ENCODE measurements around the gene METAP1D.

The METAP1D gene

DNA sequence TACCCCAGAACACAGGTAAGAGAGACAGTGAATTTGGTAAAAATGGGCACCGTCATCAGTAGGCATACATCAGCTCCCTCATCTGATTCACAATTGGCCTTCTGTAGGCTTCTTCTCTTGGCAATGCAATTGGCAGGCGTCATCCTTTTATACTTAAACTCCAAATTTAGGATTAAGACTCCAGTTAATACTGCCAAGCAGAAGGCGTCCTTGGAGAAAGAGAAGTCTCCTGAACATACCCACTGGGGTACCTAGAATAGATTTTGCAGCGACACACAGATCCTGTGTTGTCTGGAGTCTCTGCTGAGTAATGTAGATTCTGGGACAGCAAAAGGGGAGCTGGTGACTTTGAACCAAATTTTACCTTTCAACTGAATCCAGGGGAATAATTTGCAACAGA is 592 bp upstream of the METAP1D start:
- Histone ChIP-seq H3K4me3 (ENCODE audit: low read depth, low read length) (peak overlapping the region; percentile 89), H3K4me1 (ENCODE audit: control insufficient read depth, insufficient read depth, low read length) (no peaks in the 10 kb centered on the region), H3K9ac (ENCODE audit: low read depth, low read length) (no peak overlapping the region), H3K9me3 (ENCODE audit: control insufficient read depth, insufficient read depth, low read length) (no peaks in the 10 kb centered on the region), H3K36me3 (ENCODE audit: control insufficient read depth, insufficient read depth, low read length) (no peaks in the 10 kb centered on the region), H3K27me3 (ENCODE audit: control insufficient read depth, insufficient read depth, low read length) (peaks cover 17% of the 10 kb centered on the region)

DNA sequence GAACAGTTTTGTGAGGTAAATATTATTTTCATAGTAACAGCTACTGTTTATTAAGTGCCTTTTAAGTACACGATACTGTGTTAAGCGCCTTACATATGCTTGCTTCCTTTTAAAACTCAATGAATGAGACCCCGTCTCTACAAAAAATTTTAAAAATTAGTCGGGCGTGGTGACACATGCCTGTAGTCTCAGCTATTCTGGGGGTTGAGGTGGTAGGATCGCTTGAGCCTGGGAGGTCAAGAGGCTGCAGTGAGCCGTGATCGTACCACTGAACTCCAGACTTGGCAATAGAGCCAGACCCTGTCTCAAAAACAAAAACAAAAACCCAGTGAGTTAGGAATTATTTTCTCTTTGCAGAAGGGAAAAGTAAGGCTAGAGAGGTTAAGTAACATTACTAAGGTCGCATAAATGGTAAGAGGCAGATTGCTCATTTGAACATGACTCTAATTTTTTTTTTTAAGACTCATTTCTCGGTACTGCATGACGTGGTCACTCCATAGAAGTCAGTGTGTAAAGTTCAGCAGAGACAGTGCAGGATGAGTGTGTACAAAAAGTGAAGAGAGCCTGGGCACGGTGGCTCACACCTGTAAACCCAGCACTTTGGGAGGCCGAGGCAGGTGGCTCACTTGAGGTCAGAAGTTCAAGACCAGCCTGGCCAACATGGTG is 1.1 kb downstream of the METAP1D start:
- H3K4me1 ChIP-seq (ENCODE audit: control insufficient read depth, insufficient read depth, low read length) = no peaks in the 10 kb centered on the region
- peaks cover 17% of the 10 kb centered on the region for H3K27me3 ChIP-seq (ENCODE audit: control insufficient read depth, insufficient read depth, low read length)
- H3K36me3 ChIP-seq (ENCODE audit: control insufficient read depth, insufficient read depth, low read length) = no peaks in the 10 kb centered on the region
- H3K9me3 ChIP-seq (ENCODE audit: control insufficient read depth, insufficient read depth, low read length) = no peaks in the 10 kb centered on the region
- peak overlapping the region; percentile 89 for H3K4me3 ChIP-seq (ENCODE audit: low read depth, low read length)
- peak overlapping the region; percentile 87 for H3K9ac ChIP-seq (ENCODE audit: low read depth, low read length)

- Histone ChIP-seq H3K36me3 (ENCODE audit: control insufficient read depth, insufficient read depth, low read length) (no peaks in the 10 kb centered on the region), H3K4me3 (ENCODE audit: low read depth, low read length) (no peak overlapping the region), H3K9me3 (ENCODE audit: control insufficient read depth, insufficient read depth, low read length) (no peaks in the 10 kb centered on the region), H3K4me1 (ENCODE audit: control insufficient read depth, insufficient read depth, low read length) (peaks cover under 1% of the 10 kb centered on the region), H3K9ac (ENCODE audit: low read depth, low read length) (no peak overlapping the region), H3K27me3 (ENCODE audit: control insufficient read depth, insufficient read depth, low read length) (no peaks in the 10 kb centered on the region)
Observed at GRCh38 chr2:172007372-172007771, 7.6 kb downstream of the METAP1D start.

DNA sequence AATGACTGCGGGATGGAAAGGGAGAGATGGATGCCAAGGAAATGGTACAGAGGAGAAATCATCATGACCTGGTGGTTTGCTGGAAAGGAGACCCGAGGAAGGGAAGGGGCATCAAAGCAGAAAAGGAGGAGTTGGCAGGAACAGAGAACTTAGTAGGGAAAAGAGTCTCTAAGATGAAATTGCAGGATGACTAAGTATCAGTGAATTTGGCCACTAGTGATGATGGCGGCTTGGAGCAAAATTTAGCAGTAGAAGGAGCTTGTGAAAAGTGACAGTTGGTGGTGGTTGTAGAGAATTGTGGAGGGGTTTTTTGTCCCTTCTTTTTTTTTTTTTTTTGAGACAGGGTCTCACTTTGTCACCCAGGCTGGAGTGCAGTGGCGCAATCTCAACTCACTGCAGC is 10.1 kb downstream of the METAP1D start:
- H3K9me3 ChIP-seq (ENCODE audit: control insufficient read depth, insufficient read depth, low read length) = no peaks in the 10 kb centered on the region
- peaks cover 10% of the 10 kb centered on the region for H3K4me1 ChIP-seq (ENCODE audit: control insufficient read depth, insufficient read depth, low read length)
- no peak overlapping the region for H3K9ac ChIP-seq (ENCODE audit: low read depth, low read length)
- H3K4me3 ChIP-seq (ENCODE audit: low read depth, low read length) = no peak overlapping the region
- no peaks in the 10 kb centered on the region for H3K27me3 ChIP-seq (ENCODE audit: control insufficient read depth, insufficient read depth, low read length)
- H3K36me3 ChIP-seq (ENCODE audit: control insufficient read depth, insufficient read depth, low read length) = no peaks in the 10 kb centered on the region

- Histone ChIP-seq H3K9me3 (ENCODE audit: control insufficient read depth, insufficient read depth, low read length) (no peaks in the 10 kb centered on the region), H3K36me3 (ENCODE audit: control insufficient read depth, insufficient read depth, low read length) (no peaks in the 10 kb centered on the region), H3K27me3 (ENCODE audit: control insufficient read depth, insufficient read depth, low read length) (no peaks in the 10 kb centered on the region), H3K4me1 (ENCODE audit: control insufficient read depth, insufficient read depth, low read length) (peaks cover 10% of the 10 kb centered on the region), H3K4me3 (ENCODE audit: low read depth, low read length) (no peak overlapping the region), H3K9ac (ENCODE audit: low read depth, low read length) (no peak overlapping the region)
Observed at GRCh38 chr2:172011812-172012575, 12.2 kb downstream of the METAP1D start.

- H3K36me3 ChIP-seq (ENCODE audit: control insufficient read depth, insufficient read depth, low read length) = no peaks in the 10 kb centered on the region
Observed at GRCh38 chr2:172012677-172013391, 13.1 kb downstream of the METAP1D start.

GRCh38 chr2:172013396-172013795 is 13.6 kb downstream of the METAP1D start:
- H3K27me3 ChIP-seq (ENCODE audit: control insufficient read depth, insufficient read depth, low read length) = no peaks in the 10 kb centered on the region
- H3K36me3 ChIP-seq (ENCODE audit: control insufficient read depth, insufficient read depth, low read length) = no peaks in the 10 kb centered on the region
- H3K9me3 ChIP-seq (ENCODE audit: control insufficient read depth, insufficient read depth, low read length) = no peaks in the 10 kb centered on the region
- H3K4me3 ChIP-seq (ENCODE audit: low read depth, low read length) = no peak overlapping the region
- H3K9ac ChIP-seq (ENCODE audit: low read depth, low read length) = no peak overlapping the region
- peaks cover 10% of the 10 kb centered on the region for H3K4me1 ChIP-seq (ENCODE audit: control insufficient read depth, insufficient read depth, low read length)

More at GRCh38 chr2:172012677-172013391, 13.1 kb downstream of the METAP1D start:
- peaks cover 10% of the 10 kb centered on the region for H3K4me1 ChIP-seq (ENCODE audit: control insufficient read depth, insufficient read depth, low read length)
- H3K4me3 ChIP-seq (ENCODE audit: low read depth, low read length) = no peak overlapping the region
- H3K27me3 ChIP-seq (ENCODE audit: control insufficient read depth, insufficient read depth, low read length) = no peaks in the 10 kb centered on the region
- no peaks in the 10 kb centered on the region for H3K9me3 ChIP-seq (ENCODE audit: control insufficient read depth, insufficient read depth, low read length)
- H3K9ac ChIP-seq (ENCODE audit: low read depth, low read length) = no peak overlapping the region

- Histone ChIP-seq H3K9ac (ENCODE audit: low read depth, low read length) (peak overlapping the region; percentile 19), H3K9me3 (ENCODE audit: control insufficient read depth, insufficient read depth, low read length) (no peaks in the 10 kb centered on the region), H3K27me3 (ENCODE audit: control insufficient read depth, insufficient read depth, low read length) (no peaks in the 10 kb centered on the region), H3K4me1 (ENCODE audit: control insufficient read depth, insufficient read depth, low read length) (peaks cover 5% of the 10 kb centered on the region), H3K4me3 (ENCODE audit: low read depth, low read length) (no peak overlapping the region), H3K36me3 (ENCODE audit: control insufficient read depth, insufficient read depth, low read length) (no peaks in the 10 kb centered on the region)
Observed at GRCh38 chr2:172021074-172021931, 21.6 kb downstream of the METAP1D start.

DNA sequence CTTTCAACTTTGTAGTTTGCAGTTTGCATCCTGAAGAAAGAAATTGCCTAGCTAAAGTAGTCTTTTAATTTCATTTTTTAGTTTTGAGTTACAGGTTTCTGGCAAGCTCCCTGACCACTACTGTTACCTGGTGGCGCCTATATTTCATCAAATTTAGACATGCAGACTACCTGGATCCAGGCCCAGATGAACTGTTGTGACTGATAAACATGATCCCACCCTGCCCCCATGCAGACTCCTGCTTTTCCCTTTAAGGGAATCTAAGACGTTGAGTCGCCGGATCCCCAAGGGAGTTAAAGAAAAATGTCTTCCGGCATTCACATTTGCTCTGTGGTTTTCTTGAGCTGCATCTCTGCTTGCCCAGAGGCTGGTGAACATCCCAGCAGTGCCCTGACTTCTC is 22.2 kb downstream of the METAP1D start:
- Histone ChIP-seq H3K4me1 (ENCODE audit: control insufficient read depth, insufficient read depth, low read length) (peaks cover 5% of the 10 kb centered on the region), H3K4me3 (ENCODE audit: low read depth, low read length) (no peak overlapping the region), H3K27me3 (ENCODE audit: control insufficient read depth, insufficient read depth, low read length) (no peaks in the 10 kb centered on the region), H3K9me3 (ENCODE audit: control insufficient read depth, insufficient read depth, low read length) (no peaks in the 10 kb centered on the region), H3K9ac (ENCODE audit: low read depth, low read length) (peak overlapping the region; percentile 19), H3K36me3 (ENCODE audit: control insufficient read depth, insufficient read depth, low read length) (no peaks in the 10 kb centered on the region)

DNA sequence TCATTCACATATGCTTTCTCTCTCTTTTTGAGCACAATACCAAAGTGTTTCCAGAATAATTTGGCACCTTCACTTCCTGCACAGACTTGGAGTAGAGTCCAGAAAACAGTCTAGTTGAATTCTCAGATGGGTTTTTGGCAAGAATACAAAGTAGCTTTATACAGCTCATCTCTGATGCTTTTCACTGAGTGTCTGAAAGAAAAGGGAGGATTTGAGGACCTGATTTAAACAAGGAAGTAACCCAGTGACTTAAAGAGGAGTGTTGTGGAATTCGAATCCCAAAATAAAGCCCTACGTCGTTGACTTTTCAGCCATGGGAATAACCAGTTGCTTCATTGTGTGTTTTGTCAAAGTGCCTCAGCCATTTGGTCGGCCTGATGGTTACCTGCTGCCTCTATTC is 31.8 kb downstream of the METAP1D start:
- no peaks in the 10 kb centered on the region for H3K9me3 ChIP-seq (ENCODE audit: control insufficient read depth, insufficient read depth, low read length)

DNA sequence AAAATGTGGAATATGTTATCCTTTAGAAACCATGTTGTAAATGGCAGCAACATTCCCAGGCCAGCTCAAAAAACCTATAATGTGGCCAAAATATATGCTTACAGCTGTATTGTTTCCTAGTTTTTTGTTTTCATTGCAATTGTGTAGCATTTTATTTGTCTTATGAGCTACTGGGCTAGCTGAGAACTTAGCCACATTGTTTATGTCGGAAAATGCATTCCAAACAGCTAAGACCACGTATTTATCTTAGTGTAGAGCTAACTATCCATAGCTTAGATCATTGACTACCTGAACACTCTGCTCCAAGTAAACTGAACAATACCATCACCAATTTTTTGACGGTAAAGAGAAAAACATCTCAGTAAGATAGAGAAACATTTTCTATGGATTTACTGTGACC is 38.4 kb downstream of the METAP1D start:
- no peak overlapping the region for H3K9ac ChIP-seq (ENCODE audit: low read depth, low read length)
- no peaks in the 10 kb centered on the region for H3K36me3 ChIP-seq (ENCODE audit: control insufficient read depth, insufficient read depth, low read length)
- H3K27me3 ChIP-seq (ENCODE audit: control insufficient read depth, insufficient read depth, low read length) = no peaks in the 10 kb centered on the region
- H3K9me3 ChIP-seq (ENCODE audit: control insufficient read depth, insufficient read depth, low read length) = no peaks in the 10 kb centered on the region
- no peaks in the 10 kb centered on the region for H3K4me1 ChIP-seq (ENCODE audit: control insufficient read depth, insufficient read depth, low read length)
- H3K4me3 ChIP-seq (ENCODE audit: low read depth, low read length) = no peak overlapping the region

More for the DNA sequence above, 31.8 kb downstream of the METAP1D start:
- Histone ChIP-seq H3K27me3 (ENCODE audit: control insufficient read depth, insufficient read depth, low read length) (no peaks in the 10 kb centered on the region), H3K36me3 (ENCODE audit: control insufficient read depth, insufficient read depth, low read length) (no peaks in the 10 kb centered on the region), H3K4me3 (ENCODE audit: low read depth, low read length) (no peak overlapping the region), H3K9ac (ENCODE audit: low read depth, low read length) (no peak overlapping the region), H3K4me1 (ENCODE audit: control insufficient read depth, insufficient read depth, low read length) (peaks cover 3% of the 10 kb centered on the region)
